Measurements from ENCODE around the gene ANKRD28. TPM values are rescaled to one million over a fixed set of nuclear protein-coding genes. Genes with fewer than 3 reads are reported as not detected.

Gene ANKRD28
- total RNA-seq, 1 experiment from 2014 or later = 47.5 TPM

- TF ChIP-seq CTCF (IDR thresholded peaks at IDR 0.05 in 2 of 3, conservative IDR thresholded peaks at IDR 0.05 in 1 of 3; ENCODE audit: borderline replicate concordance in 1 of 3, insufficient read depth in 1 of 3, low read depth in 2 of 3, low read length in 2 of 3) (peak; percentile 63 to 83 (median 77)), CBX3 (IDR thresholded peaks at IDR 0.05; ENCODE audit: low read depth) (no peak), RAD21 (IDR thresholded peaks at IDR 0.05; ENCODE audit: low read depth) (peak; percentile 90), SRF (IDR thresholded peaks at IDR 0.05; ENCODE audit: low read depth) (no peak), REST (IDR thresholded peaks at IDR 0.05; ENCODE audit: low read depth) (no peak), ELF1 (IDR thresholded peaks at IDR 0.05; ENCODE audit: borderline replicate concordance, low read depth) (no peak)
Observed at GRCh38 chr3:15629860-15630597, 167.8 kb downstream of the ANKRD28 start (continued).

GRCh38 chr3:15628967-15629366 lies 168.8 kb downstream of the ANKRD28 start:
- no TSS peak for BruUV-seq (replicated peaks)
- Histone ChIP-seq H3K27ac (ENCODE audit: low read depth, low read length) (no peak overlapping the region), H3K9me3 (ENCODE audit: control insufficient read depth in 1 of 2, insufficient read depth in 1 of 2, low read depth in 1 of 2, low read length in 2 of 2) (no peaks in the 10 kb centered on the region), H3K27me3 (ENCODE audit: insufficient read depth, low read length) (no peaks in the 10 kb centered on the region), H4K20me1 (ENCODE audit: insufficient read depth) (no peaks in the 10 kb centered on the region), H3K4me1 (ENCODE audit: control insufficient read depth in 1 of 2, insufficient read depth in 2 of 2, low read length in 2 of 2) (peaks cover 14 to 34% of the 10 kb centered on the region in 2 experiments), H3K4me2 (ENCODE audit: low read length) (no peak overlapping the region), H3K4me3 (replicated peaks in 1 of 2; ENCODE audit: low read depth in 1 of 2, low read length in 2 of 2) (no peak overlapping the region), H3K79me2 (ENCODE audit: insufficient read depth, low read length) (no peaks in the 10 kb centered on the region), H3K36me3 (ENCODE audit: control insufficient read depth in 1 of 2, insufficient read depth in 2 of 2, low read length in 2 of 2) (no peaks in the 10 kb centered on the region), H3K9me2 (ENCODE audit: insufficient read depth) (0 out of 2 replicates have a peak, but pooled peaks cover 2% of the 10 kb centered on the region), H3K9ac (ENCODE audit: low read length) (no peak overlapping the region), H2AFZ (ENCODE audit: low read depth, low read length, poor library complexity, severe bottlenecking) (no peak overlapping the region)
- no peak for DNase-seq (ENCODE audit: low read depth, low spot score)
- RAD21 ChIA-PET (ENCODE audit: low non-redundant PET in 1 of 2, low total read pairs in 2 of 2, uncharacterized antibody in 2 of 2, unreplicated experiment in 2 of 2) = no interaction called here
- POLR2A ChIA-PET = no interaction called here
- no peak for ATAC-seq
- CTCF ChIA-PET = interaction anchor here (2.5 kb wide), 1 partner anchor 183 kb away, joined by 27 read pairs; no protein-coding TSS in a partner anchor
- intact Hi-C loops (cut with micrococcal nuclease) = no loop called here
- TF ChIP-seq ZNF274 (IDR thresholded peaks at IDR 0.05; ENCODE audit: low read depth, low read length) (no peak), SRF (IDR thresholded peaks at IDR 0.05; ENCODE audit: low read depth) (no peak), SIN3A (IDR thresholded peaks at IDR 0.05; ENCODE audit: low read depth) (no peak), RAD21 (IDR thresholded peaks at IDR 0.05; ENCODE audit: low read depth) (no peak), ATF3 (IDR thresholded peaks at IDR 0.05) (no peak), FOSL1 (IDR thresholded peaks at IDR 0.05; ENCODE audit: low read depth) (no peak), TCF7L2 (IDR thresholded peaks at IDR 0.05; ENCODE audit: borderline replicate concordance, extremely low read depth, insufficient read depth, insufficient read length) (no peak), EZH2phosphoT487 (IDR thresholded peaks at IDR 0.05; ENCODE audit: borderline replicate concordance) (no peak), CEBPB (IDR thresholded peaks at IDR 0.05; ENCODE audit: low read depth) (no peak), ELF1 (IDR thresholded peaks at IDR 0.05; ENCODE audit: borderline replicate concordance, low read depth) (no peak), CTCF (IDR thresholded peaks at IDR 0.05 in 2 of 3, conservative IDR thresholded peaks at IDR 0.05 in 1 of 3; ENCODE audit: borderline replicate concordance in 1 of 3, insufficient read depth in 1 of 3, low read depth in 2 of 3, low read length in 2 of 3) (no peak)
